SHP77 treated with DMSO at 0.1 percent for 48 hours (cell line): ENCODE measurements around the gene GABRB1.

Experiments used
- DNase-seq: peaks from one replicate; lab custom pipeline; 2025; lab: John Stamatoyannopoulos, UW

Gene GABRB1

GRCh38 chr4:47471064-47471463, 439.7 kb downstream of the GABRB1 start:
- no peak for DNase-seq

- no peak for DNase-seq
Observed at GRCh38 chr4:47471591-47471990, 440.2 kb downstream of the GABRB1 start.

GRCh38 chr4:47473141-47473750, 441.9 kb downstream of the GABRB1 start:
- DNase-seq: no peak

- DNase-seq: no peak
Observed at GRCh38 chr4:47474799-47475198, 443.4 kb downstream of the GABRB1 start.

- DNase-seq: no peak
Observed at GRCh38 chr4:47475411-47475810, 444.0 kb downstream of the GABRB1 start.
